HG02970 (cell line): ENCODE measurements around the gene CD81.

Source experiments
- ATAC-seq: cut with Tn5 transposase; IDR thresholded peaks from one replicate; pipeline ENCODE4 v1.9.1; 2021; ENCODE audit warnings: mild to moderate bottlenecking, moderate library complexity, moderate number of reproducible peaks; ENCODE audit not compliant: unreplicated experiment, low FRiP score

Gene CD81

GRCh38 chr11:2388431-2389376 is 11.6 kb downstream of the CD81 start:
- no peak for ATAC-seq

DNA sequence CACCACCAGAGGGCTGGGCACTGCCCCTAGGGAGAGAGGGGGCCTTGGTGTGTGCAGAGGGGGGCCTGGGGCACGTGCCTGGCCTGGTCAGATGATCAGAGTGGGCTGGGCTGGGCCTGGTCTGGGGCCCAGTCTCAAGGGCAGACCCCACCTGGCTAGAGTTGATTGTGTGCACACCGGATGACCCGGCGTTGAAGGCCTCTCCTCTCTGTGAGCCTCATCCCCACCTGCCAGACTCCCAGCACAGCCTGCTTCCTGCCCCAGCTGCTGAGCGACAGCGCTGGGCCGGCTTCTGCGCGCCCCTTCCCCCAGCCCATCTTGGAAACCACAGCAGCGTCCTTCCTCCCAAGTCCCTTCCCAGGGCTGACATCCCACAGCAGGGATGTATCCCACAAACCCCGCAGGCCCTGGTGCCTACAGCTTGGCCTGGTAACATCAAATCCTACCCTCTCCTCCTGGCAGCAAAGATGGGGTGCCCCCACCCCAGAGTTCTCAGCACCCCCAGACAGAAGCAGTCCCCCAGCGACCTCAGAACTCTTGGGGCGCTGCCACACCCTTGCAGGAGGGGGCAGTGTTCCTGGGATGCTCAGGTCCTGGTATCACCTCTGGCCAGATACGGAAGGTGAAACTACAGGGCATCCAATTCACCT is 12.4 kb downstream of the CD81 start:
- ATAC-seq = no peak

DNA sequence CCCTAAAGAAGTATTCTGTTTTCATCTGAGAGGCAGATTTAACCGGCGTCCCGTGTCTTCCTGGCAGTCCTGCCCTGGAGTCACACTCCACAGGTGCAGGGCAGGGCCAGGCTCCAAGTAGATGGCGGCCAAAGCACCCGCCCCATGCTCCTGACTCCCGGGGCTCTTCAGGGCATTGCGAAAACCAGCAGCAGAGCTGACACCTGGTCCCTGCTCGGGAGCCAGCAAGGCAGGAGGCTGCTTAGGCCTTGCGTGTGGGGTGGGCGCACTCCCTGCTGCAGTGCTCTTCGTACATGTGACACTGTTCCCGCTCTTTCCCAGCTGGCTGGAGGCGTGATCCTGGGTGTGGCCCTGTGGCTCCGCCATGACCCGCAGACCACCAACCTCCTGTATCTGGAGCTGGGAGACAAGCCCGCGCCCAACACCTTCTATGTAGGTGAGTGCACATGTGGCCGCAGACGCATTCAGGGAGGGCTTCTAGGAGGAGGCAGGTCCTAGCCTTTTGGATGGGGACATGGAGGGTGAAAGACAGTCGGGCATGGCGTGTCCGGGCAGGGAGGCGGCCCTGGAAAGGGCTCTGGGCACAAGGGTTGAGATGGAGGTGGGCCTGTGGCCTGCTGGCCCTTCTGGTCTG is 13.1 kb downstream of the CD81 start:
- no peak for ATAC-seq

- no peak for ATAC-seq
Measured at GRCh38 chr11:2390725-2391151, 13.6 kb downstream of the CD81 start.

DNA sequence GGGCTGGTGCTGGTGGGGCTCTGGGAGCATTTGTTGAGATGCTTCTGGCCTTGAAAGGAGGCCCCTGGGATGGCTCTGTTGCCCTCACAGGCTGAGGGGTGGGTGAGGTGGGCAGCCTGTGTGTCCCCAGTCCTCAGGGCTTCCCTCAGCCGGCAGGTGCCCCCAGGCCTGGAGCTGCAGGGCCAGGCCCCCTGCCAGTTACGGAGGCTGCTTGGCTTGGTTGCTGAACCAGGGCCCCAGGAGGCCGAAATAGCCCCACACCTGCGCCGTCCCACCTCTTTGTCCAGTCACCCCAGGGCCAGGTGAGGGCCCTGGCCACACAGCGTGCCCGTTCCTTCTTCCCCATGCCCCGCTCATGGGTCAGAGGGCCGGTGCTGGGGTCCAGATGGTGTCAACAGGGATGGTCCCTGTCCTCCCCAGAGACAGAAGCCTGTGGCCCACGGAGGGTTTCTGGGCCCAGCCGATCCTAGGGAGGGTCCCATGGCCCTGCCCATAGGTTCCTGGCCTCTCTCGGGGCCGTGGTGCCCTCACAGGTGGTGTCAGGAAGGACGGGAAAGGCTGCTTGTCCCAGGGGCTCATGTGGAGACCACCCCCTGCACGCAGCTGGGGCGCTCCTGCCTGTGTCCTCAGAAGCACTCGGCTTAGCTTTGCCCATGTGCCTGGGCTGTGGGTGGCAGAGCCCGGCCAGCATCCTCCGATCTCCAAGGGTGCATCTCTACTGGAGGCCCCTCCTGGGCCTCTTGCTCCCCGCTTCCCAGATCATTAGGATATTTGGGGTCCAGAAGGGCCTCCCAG is 14.3 kb downstream of the CD81 start:
- no peak for ATAC-seq

DNA sequence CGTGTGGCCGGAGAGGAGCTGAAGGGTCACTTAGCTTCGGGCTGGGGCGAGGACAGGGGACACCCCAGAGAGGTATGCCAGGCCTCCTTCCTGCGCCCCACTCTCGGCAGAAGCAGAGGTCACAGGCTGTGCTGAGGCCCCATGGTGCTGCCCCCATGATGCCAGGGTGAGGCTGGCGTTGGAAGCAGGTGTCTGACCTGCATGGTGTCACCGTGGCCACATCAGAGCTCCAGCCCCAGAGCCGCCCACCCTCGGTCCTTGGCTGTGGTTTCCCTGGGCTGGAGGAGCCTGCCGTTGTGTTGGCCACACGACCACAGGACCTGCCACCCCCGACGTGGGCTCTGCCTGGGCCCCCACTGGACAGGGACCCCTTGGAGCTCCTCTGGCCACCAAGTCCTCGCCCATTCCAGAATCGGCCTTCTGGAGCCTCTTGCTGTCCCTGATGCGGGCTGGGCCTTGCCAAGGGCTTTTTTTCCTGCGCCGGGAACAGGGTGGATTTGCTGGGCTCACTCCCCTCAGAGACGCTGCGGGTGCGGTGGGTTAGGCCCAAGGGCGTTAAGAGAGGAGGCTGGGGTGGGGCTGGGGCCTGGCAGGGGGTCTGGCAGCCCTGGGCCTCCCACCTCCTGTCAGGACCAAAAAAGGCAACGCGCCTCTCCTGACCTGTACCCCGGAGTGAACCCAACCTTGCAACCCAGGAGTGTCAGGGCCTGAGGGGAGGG is 15.3 kb downstream of the CD81 start:
- no peak for ATAC-seq

GRCh38 chr11:2393111-2393868 is 16.2 kb downstream of the CD81 start:
- ATAC-seq = no peak

DNA sequence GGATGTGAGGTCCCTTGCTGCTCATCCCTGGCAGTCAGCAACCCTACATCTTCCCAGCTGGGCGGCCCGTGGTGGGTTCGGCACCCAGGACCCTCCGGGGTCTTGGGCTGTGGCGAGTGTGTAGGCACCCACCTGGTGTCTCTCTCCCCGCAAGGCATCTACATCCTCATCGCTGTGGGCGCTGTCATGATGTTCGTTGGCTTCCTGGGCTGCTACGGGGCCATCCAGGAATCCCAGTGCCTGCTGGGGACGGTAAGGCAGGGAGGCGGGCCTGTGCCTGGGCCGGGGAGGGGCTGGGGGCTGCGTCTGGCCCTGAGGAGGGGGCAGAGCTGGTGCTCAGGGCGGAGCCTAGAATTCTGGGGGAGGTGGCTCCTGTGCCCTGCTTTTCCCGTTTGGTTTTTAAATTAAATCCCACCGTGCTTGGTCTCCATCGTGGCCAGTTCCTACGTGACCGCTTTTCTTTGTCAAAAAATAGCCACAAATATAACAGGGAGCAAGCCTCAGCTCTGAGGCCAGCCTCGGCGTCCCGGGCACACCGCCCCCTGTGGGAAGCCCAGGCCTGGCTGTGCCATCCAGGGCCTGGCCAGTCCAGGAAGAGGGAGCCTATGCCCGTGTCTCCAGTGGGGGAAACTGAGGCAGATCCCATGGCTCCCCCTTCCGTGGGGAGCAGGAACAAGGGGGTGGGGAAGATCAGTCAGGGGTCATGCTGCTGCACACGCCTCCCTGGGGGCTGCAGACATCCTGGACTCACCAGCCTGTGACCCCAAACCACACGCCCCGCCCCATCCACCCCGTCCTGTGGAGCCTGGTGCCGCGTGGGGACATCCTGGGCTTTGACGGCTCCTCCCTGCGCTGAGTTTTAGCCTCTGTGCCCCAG is 17.1 kb downstream of the CD81 start:
- no peak for ATAC-seq

DNA sequence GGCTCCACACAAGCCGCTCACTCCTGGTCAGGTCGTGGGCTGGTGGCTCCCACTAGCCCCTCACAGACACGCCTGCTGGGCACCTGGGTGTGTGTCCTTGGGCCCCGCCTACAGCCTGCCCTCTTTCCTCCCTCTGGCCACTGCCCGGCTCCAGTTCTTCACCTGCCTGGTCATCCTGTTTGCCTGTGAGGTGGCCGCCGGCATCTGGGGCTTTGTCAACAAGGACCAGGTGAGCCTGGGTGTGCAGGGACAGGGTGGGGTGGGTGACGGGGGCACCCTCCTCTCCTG is 17.7 kb downstream of the CD81 start:
- no peak for ATAC-seq

DNA sequence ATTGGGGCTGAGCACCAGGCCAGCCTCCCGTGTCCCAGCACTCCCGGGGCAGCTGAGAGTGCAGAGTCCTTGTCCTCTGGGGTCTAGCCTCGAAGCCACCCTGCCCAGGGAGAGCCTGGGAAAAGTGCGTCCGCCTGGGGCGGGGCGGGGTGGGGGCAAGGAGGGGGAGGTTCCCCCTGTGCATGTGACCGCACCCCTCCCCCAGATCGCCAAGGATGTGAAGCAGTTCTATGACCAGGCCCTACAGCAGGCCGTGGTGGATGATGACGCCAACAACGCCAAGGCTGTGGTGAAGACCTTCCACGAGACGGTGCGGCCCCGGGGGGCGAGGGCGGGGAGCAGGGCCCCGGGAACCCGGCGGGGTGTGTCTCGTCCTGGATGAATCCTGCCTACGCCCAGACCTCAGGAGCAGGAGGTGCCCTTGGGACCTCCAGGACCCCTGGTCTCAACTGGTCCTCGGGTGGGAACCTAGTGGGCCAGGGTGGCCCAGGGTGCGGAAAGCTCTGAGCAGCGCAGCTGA is 18.2 kb downstream of the CD81 start:
- no peak for ATAC-seq

- no peak for ATAC-seq
Measured at GRCh38 chr11:2395856-2396255, 18.7 kb downstream of the CD81 start.

GRCh38 chr11:2396471-2396870 is 19.4 kb downstream of the CD81 start:
- no peak for ATAC-seq

DNA sequence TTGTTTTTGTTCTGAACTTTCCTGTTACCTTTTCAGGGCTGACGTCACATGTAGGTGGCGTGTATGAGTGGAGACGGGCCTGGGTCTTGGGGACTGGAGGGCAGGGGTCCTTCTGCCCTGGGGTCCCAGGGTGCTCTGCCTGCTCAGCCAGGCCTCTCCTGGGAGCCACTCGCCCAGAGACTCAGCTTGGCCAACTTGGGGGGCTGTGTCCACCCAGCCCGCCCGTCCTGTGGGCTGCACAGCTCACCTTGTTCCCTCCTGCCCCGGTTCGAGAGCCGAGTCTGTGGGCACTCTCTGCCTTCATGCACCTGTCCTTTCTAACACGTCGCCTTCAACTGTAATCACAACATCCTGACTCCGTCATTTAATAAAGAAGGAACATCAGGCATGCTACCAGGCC is 19.9 kb downstream of the CD81 start:
- ATAC-seq = no peak

- ATAC-seq = no peak
Measured at GRCh38 chr11:2398664-2399355, 21.7 kb downstream of the CD81 start.

GRCh38 chr11:2399488-2400068 is 22.5 kb downstream of the CD81 start:
- ATAC-seq = no peak

- peak; percentile 83 for ATAC-seq
Measured at GRCh38 chr11:2400069-2400761, 23.1 kb downstream of the CD81 start, which contains the start of gene TSSC4. Gene TSSC4, plus strand, starts transcription at chr11:2400750. Its CDS starts 1,884 bp downstream, at chr11:2402634.
